ENCODE measurements around the gene MPP3. TPM values are rescaled to one million over a fixed set of nuclear protein-coding genes. Genes with fewer than 3 reads are reported as not detected.

Gene MPP3
- total and polyA plus RNA-seq, 9 of the 15 experiments (the other 6 are each of a cell fraction or from before 2014, with no cell fraction given) = 0.41 to 10.4 (median 4.5) TPM

DNA sequence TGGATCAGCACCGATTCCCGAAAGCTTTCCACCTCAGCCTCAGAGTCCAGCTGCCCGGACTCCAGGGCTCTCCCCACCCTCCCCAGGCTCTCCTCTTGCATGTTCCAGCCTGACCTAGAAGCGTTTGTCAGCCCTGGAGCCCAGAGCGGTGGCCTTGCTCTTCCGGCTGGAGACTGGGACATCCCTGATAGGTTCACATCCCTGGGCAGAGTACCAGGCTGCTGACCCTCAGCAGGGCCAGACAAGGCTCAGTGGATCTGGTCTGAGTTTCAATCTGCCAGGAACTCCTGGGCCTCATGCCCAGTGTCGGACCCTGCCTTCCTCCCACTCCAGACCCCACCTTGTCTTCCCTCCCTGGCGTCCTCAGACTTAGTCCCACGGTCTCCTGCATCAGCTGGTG lies 29.0 kb upstream of the MPP3 start:
- FAIRE-seq = no peak
- no peak overlapping the region for H3K4me2 ChIP-seq (ENCODE audit: insufficient read depth, low read length)
- no peak for TF ChIP-seq CHD4 (IDR thresholded peaks at IDR 0.05; ENCODE audit: insufficient read depth, insufficient replicate concordance, low read depth, low read length, poor library complexity, severe bottlenecking)
- TF ChIP-seq GTF2A2 (tag; IDR thresholded peaks at IDR 0.05) = no peak
- TF ChIP-seq ZNF668 (CRISPR knock-in tag; IDR thresholded peaks at IDR 0.05) = no peak
- no peak for TF ChIP-seq ZNF274 (IDR thresholded peaks at IDR 0.05; ENCODE audit: borderline replicate concordance, low read depth, low read length)
- TF ChIP-seq, protein P1, sequence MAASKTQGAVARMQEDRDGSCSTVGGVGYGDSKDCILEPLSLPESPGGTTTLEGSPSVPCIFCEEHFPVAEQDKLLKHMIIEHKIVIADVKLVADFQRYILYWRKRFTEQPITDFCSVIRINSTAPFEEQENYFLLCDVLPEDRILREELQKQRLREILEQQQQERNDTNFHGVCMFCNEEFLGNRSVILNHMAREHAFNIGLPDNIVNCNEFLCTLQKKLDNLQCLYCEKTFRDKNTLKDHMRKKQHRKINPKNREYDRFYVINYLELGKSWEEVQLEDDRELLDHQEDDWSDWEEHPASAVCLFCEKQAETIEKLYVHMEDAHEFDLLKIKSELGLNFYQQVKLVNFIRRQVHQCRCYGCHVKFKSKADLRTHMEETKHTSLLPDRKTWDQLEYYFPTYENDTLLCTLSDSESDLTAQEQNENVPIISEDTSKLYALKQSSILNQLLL (CRISPR knock-in tag; IDR thresholded peaks at IDR 0.05; ENCODE audit: borderline replicate concordance) = no peak
- TF ChIP-seq ZFP30 (CRISPR knock-in tag; IDR thresholded peaks at IDR 0.05; ENCODE audit: borderline replicate concordance) = no peak
- TF ChIP-seq SUPT5H (IDR thresholded peaks at IDR 0.05) = no peak
- TF ChIP-seq, protein P2, sequence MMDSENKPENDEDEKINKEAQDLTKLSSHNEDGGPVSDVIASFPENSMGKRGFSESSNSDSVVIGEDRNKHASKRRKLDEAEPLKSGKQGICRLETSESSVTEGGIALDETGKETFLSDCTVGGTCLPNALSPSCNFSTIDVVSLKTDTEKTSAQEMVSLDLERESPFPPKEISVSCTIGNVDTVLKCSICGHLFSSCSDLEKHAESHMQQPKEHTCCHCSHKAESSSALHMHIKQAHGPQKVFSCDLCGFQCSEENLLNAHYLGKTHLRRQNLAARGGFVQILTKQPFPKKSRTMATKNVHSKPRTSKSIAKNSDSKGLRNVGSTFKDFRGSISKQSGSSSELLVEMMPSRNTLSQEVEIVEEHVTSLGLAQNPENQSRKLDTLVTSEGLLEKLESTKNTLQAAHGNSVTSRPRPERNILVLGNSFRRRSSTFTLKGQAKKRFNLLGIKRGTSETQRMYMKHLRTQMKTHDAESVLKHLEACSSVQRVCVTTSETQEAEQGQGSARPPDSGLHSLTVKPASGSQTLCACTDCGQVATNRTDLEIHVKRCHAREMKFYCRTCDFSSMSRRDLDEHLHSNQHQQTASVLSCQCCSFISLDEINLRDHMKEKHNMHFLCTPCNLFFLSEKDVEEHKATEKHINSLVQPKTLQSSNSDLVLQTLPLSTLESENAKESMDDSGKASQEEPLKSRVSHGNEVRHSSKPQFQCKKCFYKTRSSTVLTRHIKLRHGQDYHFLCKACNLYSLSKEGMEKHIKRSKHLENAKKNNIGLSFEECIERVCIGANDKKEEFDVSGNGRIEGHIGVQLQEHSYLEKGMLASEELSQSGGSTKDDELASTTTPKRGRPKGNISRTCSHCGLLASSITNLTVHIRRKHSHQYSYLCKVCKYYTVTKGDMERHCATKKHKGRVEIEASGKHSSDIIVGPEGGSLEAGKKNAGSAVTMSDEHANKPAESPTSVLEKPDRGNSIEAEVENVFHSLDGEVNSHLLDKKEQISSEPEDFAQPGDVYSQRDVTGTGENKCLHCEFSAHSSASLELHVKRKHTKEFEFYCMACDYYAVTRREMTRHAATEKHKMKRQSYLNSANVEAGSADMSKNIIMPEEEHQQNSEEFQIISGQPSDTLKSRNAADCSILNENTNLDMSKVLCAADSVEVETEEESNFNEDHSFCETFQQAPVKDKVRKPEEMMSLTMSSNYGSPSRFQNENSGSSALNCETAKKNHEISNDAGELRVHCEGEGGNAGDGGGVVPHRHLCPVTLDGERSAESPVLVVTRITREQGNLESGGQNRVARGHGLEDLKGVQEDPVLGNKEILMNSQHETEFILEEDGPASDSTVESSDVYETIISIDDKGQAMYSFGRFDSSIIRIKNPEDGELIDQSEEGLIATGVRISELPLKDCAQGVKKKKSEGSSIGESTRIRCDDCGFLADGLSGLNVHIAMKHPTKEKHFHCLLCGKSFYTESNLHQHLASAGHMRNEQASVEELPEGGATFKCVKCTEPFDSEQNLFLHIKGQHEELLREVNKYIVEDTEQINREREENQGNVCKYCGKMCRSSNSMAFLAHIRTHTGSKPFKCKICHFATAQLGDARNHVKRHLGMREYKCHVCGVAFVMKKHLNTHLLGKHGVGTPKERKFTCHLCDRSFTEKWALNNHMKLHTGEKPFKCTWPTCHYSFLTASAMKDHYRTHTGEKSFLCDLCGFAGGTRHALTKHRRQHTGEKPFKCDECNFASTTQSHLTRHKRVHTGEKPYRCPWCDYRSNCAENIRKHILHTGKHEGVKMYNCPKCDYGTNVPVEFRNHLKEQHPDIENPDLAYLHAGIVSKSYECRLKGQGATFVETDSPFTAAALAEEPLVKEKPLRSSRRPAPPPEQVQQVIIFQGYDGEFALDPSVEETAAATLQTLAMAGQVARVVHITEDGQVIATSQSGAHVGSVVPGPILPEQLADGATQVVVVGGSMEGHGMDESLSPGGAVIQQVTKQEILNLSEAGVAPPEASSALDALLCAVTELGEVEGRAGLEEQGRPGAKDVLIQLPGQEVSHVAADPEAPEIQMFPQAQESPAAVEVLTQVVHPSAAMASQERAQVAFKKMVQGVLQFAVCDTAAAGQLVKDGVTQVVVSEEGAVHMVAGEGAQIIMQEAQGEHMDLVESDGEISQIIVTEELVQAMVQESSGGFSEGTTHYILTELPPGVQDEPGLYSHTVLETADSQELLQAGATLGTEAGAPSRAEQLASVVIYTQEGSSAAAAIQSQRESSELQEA (IDR thresholded peaks at IDR 0.05; ENCODE audit: low read depth) = no peak
- TF ChIP-seq RFX5 (IDR thresholded peaks at IDR 0.05; ENCODE audit: low read depth, low read length) = no peak
- no peak for TF ChIP-seq SRF (CRISPR knock-in tag; IDR thresholded peaks at IDR 0.05)
- TF ChIP-seq NCOA4 (IDR thresholded peaks at IDR 0.05; ENCODE audit: partially characterized antibody) = no peak
- H3K79me2 ChIP-seq (ENCODE audit: control insufficient read depth, insufficient read depth, low read length) = no peaks in the 10 kb centered on the region
- H3K9ac ChIP-seq (ENCODE audit: insufficient read depth in 1 of 2, low read depth in 2 of 2, low read length in 2 of 2) = no peak overlapping the region
- no peak overlapping the region for H3K4me3 ChIP-seq
- intact Hi-C loops (cut with micrococcal nuclease) (no loop called here), in situ Hi-C loops (cut with MboI) (no loop called here)
- BruUV-seq (replicated peaks) = no TSS peak
- no peaks in the 10 kb centered on the region for H3K9me3 ChIP-seq (replicated peaks; ENCODE audit: control insufficient read depth, insufficient read depth, low read depth, low read length)
- 3% methylated on average over 9 of the region's 9 CpGs for whole genome bisulfite sequencing (ENCODE audit: insufficient coverage, low coverage, missing lambda C conversion rate)
- ChIA-PET POLR2A (interaction anchor here (0.5 kb wide), 1 partner anchor 32 kb away, joined by 4 read pairs; no protein-coding TSS in a partner anchor), CTCF (ENCODE audit: low intra/inter-chr PET ratio) (no interaction called here)
- DNase-seq (ENCODE audit: extremely low read depth in 1 of 4, low spot score in 3 of 4) = no peak
- H2AFZ ChIP-seq (ENCODE audit: low read depth, low read length) = no peak overlapping the region
- H3K9me1 ChIP-seq (ENCODE audit: control insufficient read depth, insufficient read depth, low read length) = peaks cover 4% of the 10 kb centered on the region
- H3K4me1 ChIP-seq (replicated peaks in 1 of 2; ENCODE audit: control insufficient read depth in 2 of 2, insufficient read depth in 2 of 2, low read length in 2 of 2) = no peaks in the 10 kb centered on the region; a peak in 1 of 5 replicates
- no peak; the same call in 2 of the 3 replicates for ATAC-seq
- H3K27ac ChIP-seq (ENCODE audit: extremely low read depth, low read depth, low read length) = no peak overlapping the region
- peaks cover 22 to 70% of the 10 kb centered on the region in 2 experiments for H3K27me3 ChIP-seq (ENCODE audit: control insufficient read depth in 2 of 2, insufficient read depth in 2 of 2, low read length in 2 of 2)
- H4K20me1 ChIP-seq (replicated peaks; ENCODE audit: control insufficient read depth, insufficient read depth, low read length) = no peaks in the 10 kb centered on the region; the same call in 1 of the 2 replicates
- H3K36me3 ChIP-seq (ENCODE audit: control insufficient read depth, insufficient read depth, low read length) = no peaks in the 10 kb centered on the region

Data from K562 (cell line).